ENCODE measurements around the gene PSMC4.

- TF ChIP-seq CTCF (conservative IDR thresholded peaks at IDR 0.05; ENCODE audit: low read length) (no peak), EZH2phosphoT487 (IDR thresholded peaks at IDR 0.05; ENCODE audit: borderline replicate concordance) (no peak)
Observed at GRCh38 chr19:40005691-40006272, 34.8 kb downstream of the PSMC4 start.
